Esophagus squamous epithelium (tissue), 5 donors: ENCODE results near the gene MRAP2. TPM values are rescaled to one million over a fixed set of nuclear protein-coding genes. Genes with fewer than 3 reads are reported as not detected.

Source experiments
- DNase-seq: peaks from one replicate; lab custom pipeline; 2025; lab: John Stamatoyannopoulos, UW
- H3K27ac ChIP-seq, 4 donors: fragments of 200-600 bp; sonication (generic); one replicate each; pipeline ENCODE4 v1.5.1; 2016 to 2019; ENCODE audit warnings: mild to moderate bottlenecking in 1 of 4
- H3K27me3 ChIP-seq, 4 donors: fragments of 200-600 bp; sonication (generic); 1 replicate in 3 of 4; 2 replicates in 1 of 4; pipeline versions ENCODE4 v1.5.1 to v1.6.0; 2017 to 2021; ENCODE audit warnings: antibody characterized with exemption in 1 of 4
- H3K36me3 ChIP-seq, 3 donors: fragments of 200-600 bp; sonication (generic); one replicate each; pipeline ENCODE4 v1.5.1; 2016 to 2019
- H3K4me1 ChIP-seq, 3 donors: fragments of 200-600 bp; sonication (generic); one replicate each; pipeline ENCODE4 v1.5.1; 2017 to 2019
- H3K4me3 ChIP-seq, 4 donors: fragments of 200-600 bp; sonication (generic); 1 replicate in 3 of 4; 2 replicates in 1 of 4; pipeline ENCODE4 v1.5.1; 2016 to 2019; ENCODE audit warnings: mild to moderate bottlenecking in 2 of 4, moderate library complexity in 1 of 4
- H3K9me3 ChIP-seq, 3 donors: fragments of 200-600 bp; sonication (generic); one replicate each; pipeline ENCODE4 v1.5.1; 2016 to 2019
- CTCF ChIP-seq, 6 experiments: fragments of 450-650 bp in 4 of 6; fragments of 200-600 bp in 2 of 6; sonication (generic) in 2 of 6; IDR thresholded peaks; one replicate each; pipeline ENCODE4 v1.5.1; 2016 to 2019; ENCODE audit warnings: antibody characterized with exemption in 6 of 6, mild to moderate bottlenecking in 4 of 6, moderate library complexity in 4 of 6
- POLR2A ChIP-seq, 4 donors: fragments of 450-650 bp; IDR thresholded peaks; one replicate each; pipeline ENCODE4 v1.6.1; 2017; ENCODE audit warnings: antibody characterized with exemption in 4 of 4, mild to moderate bottlenecking in 4 of 4, moderate library complexity in 3 of 4
- WGBS, 2 donors: methylation state at CpG; one replicate each; pipeline ENCODE4 v1.1.5; 2018; 5-methylcytosine and 5-hydroxymethylcytosine counted together
- intact Hi-C: fragments of 100-400 bp; cut with DNase I; formaldehyde crosslinking; loops from one replicate; pipeline ENCODE4 v1.15.0; 2022
- total RNA-seq, 4 donors: library from RNA; depleted of rRNA; stranded (reverse); fragments of >200 nt; gene quantifications; one replicate each; pipeline ENCODE4 v1.1.0, GENCODE V29; 2016
- donor health status: DM: yes; HTN: yes; CAD: no.

Gene MRAP2
- total RNA-seq, 4 donors from 2014 or later, result 0.70 to 5.4 (median 1.4) TPM

GRCh38 chr6:84135291-84135690 lies 101.7 kb downstream of the MRAP2 start:
- peaks cover 0 to 9% (median 0%) of the 10 kb centered on the region in 3 donors for H3K9me3 ChIP-seq
- intact Hi-C loops, result no loop called here
- H3K4me1 ChIP-seq, result peaks cover 0 to 9% (median 0%) of the 10 kb centered on the region in 3 donors
- H3K27ac ChIP-seq, result no peak overlapping the region
- H3K36me3 ChIP-seq, result peaks cover 0 to 30% (median 4%) of the 10 kb centered on the region in 3 donors
- WGBS, 2 donors, result 58 to 63% methylated on average over 4 to 5 of the region's 5 CpGs
- H3K4me3 ChIP-seq, result no peak overlapping the region
- H3K27me3 ChIP-seq, result no peaks in the 10 kb centered on the region
- no peak for DNase-seq
- TF ChIP-seq POLR2A (IDR thresholded peaks at IDR 0.05), result no peak
- no peak for TF ChIP-seq CTCF (IDR thresholded peaks at IDR 0.05)

GRCh38 chr6:84136364-84137050 lies 102.9 kb downstream of the MRAP2 start:
- no peak for DNase-seq
- intact Hi-C loops, result no loop called here
- Histone ChIP-seq H3K27ac (no peak overlapping the region), H3K4me1 (peaks cover 0 to 9% (median 0%) of the 10 kb centered on the region in 3 donors), H3K4me3 (no peak overlapping the region), H3K9me3 (peaks cover 0 to 9% (median 0%) of the 10 kb centered on the region in 3 donors), H3K27me3 (no peaks in the 10 kb centered on the region), H3K36me3 (peaks cover 0 to 37% (median 4%) of the 10 kb centered on the region in 3 donors)
- no peak for TF ChIP-seq CTCF (IDR thresholded peaks at IDR 0.05)
- no peak for TF ChIP-seq POLR2A (IDR thresholded peaks at IDR 0.05)
- WGBS, 2 donors, result 87 to 90% methylated on average over 4 of the region's 4 CpGs

- peaks cover 0 to 37% (median 4%) of the 10 kb centered on the region in 3 donors for H3K36me3 ChIP-seq
- H3K9me3 ChIP-seq, result peaks cover 0 to 9% (median 0%) of the 10 kb centered on the region in 3 donors
- H3K4me3 ChIP-seq, result no peak overlapping the region
- peaks cover 0 to 9% (median 0%) of the 10 kb centered on the region in 3 donors for H3K4me1 ChIP-seq
- TF ChIP-seq POLR2A (IDR thresholded peaks at IDR 0.05) (no peak), CTCF (IDR thresholded peaks at IDR 0.05) (no peak)
- H3K27me3 ChIP-seq, result no peaks in the 10 kb centered on the region
- 76 to 81% methylated on average over 3 to 5 of the region's 5 CpGs for WGBS, 2 donors
- DNase-seq, result no peak
- intact Hi-C loops, result no loop called here
- no peak overlapping the region for H3K27ac ChIP-seq
Observed at GRCh38 chr6:84137051-84137375, 103.4 kb downstream of the MRAP2 start.

- no peak overlapping the region for H3K4me3 ChIP-seq
- no peak for DNase-seq
Observed at GRCh38 chr6:84137989-84138575, 104.5 kb downstream of the MRAP2 start.

More at GRCh38 chr6:84137989-84138575, 104.5 kb downstream of the MRAP2 start:
- Histone ChIP-seq H3K27ac (no peak overlapping the region), H3K36me3 (peaks cover 0 to 35% (median 4%) of the 10 kb centered on the region in 3 donors), H3K27me3 (no peaks in the 10 kb centered on the region), H3K4me1 (peaks cover 0 to 9% (median 0%) of the 10 kb centered on the region in 3 donors), H3K9me3 (peaks cover 0 to 8% (median 0%) of the 10 kb centered on the region in 3 donors)
- intact Hi-C loops, result no loop called here
- 65% methylated on average over 2 of the region's 2 CpGs for WGBS, 2 donors
- TF ChIP-seq CTCF (IDR thresholded peaks at IDR 0.05) (no peak), POLR2A (IDR thresholded peaks at IDR 0.05) (no peak)
